GM12892 (cell line): ENCODE results near the gene MAGEB4. TPM values are rescaled to one million over a fixed set of nuclear protein-coding genes. Genes with fewer than 3 reads are reported as not detected.
"Not testable (repeated sequence)": the region's sequence is repeated elsewhere in the genome, so short reads cannot be mapped to it uniquely, and the experiment has no call there.

Experiments used
- DNase-seq: peaks from one replicate; pipeline ENCODE4 v3.0.0; 2011; ENCODE audit not compliant: insufficient read length
- FAIRE-seq: peaks from 2 replicates; lab custom pipeline; 2011; peaks lifted over from hg19 to GRCh38; lab: Jason Lieb, UNC
- POLR2A ChIP-seq: IDR thresholded peaks from 2 replicates; pipeline ENCODE4 v1.6.1; 2011; ENCODE audit warnings: low read depth, low read length, control low read depth
- POLR2AphosphoS5 ChIP-seq: IDR thresholded peaks from 2 replicates; pipeline ENCODE4 v1.6.1; 2011; ENCODE audit warnings: low read depth, low read length, control low read depth
- TAF1 ChIP-seq: IDR thresholded peaks from 2 replicates; pipeline ENCODE4 v1.6.1; 2011; ENCODE audit warnings: low read depth, mild to moderate bottlenecking, control low read depth, low read length, borderline replicate concordance
- polyA plus RNA-seq: library from polyadenylated mRNA; unstranded; fragments of >200 nt; gene quantifications from one replicate; pipeline ENCODE4 v1.2.1, GENCODE V29; 2012; ENCODE audit warnings: missing spikeins, inconsistent platforms; ENCODE audit not compliant: missing spikeins

The MAGEB4 gene, protein sequence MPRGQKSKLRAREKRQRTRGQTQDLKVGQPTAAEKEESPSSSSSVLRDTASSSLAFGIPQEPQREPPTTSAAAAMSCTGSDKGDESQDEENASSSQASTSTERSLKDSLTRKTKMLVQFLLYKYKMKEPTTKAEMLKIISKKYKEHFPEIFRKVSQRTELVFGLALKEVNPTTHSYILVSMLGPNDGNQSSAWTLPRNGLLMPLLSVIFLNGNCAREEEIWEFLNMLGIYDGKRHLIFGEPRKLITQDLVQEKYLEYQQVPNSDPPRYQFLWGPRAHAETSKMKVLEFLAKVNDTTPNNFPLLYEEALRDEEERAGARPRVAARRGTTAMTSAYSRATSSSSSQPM
- not detected for polyA plus RNA-seq

DNA sequence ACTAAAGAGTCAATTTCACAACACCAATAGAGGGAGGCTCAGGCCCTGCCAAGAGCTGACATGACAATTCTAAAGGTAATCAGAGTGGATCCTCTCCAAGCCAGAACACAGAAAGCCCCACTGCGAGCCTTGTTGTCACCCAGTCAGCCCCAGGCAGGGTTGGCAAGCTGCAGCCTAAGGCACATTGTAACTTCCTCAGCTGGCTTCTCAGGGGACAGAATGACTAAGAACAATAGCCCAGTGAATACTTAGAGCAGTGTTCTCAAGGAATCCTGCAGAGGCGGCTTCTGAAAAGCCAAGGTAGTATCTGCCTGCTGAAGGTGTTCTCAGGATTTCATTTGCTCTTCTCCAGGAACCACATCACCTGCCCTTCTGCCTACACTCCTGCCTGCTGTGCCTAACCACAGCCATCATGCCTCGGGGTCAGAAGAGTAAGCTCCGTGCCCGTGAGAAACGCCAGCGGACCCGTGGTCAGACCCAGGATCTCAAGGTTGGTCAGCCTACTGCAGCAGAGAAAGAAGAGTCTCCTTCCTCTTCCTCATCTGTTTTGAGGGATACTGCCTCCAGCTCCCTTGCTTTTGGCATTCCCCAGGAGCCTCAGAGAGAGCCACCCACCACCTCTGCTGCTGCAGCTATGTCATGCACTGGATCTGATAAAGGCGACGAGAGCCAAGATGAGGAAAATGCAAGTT lies at the start of gene MAGEB4:
MAGEB4 (plus strand) TSS at position 277 of the 692 bp plus-strand sequence; CDS start at position 413, 136 bp downstream.
- TF ChIP-seq POLR2AphosphoS5 (no peak), TAF1 (no peak), POLR2A (no peak)
- DNase-seq = no peak
- no peak for FAIRE-seq

DNA sequence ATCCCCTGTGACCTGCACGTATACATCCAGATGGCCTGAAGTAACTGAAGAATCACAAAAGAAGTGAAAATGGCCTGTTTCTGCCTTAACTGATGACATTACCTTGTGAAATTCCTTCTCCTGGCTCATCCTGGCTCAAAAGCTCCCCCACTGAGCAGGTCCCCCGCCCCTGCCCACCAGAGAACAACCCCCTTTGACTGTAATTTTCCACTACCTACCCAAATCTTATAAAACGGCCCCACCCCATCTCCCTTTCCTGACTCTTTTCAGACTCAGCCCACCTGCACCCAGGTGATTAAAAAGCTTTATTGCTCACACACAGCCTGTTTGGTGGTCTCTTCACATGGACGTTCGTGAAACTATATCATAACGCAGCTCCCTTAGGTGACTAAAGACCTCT lies 47.9 kb upstream of the MAGEB4 start:
- not testable (repeated sequence) for DNase-seq, FAIRE-seq

DNA sequence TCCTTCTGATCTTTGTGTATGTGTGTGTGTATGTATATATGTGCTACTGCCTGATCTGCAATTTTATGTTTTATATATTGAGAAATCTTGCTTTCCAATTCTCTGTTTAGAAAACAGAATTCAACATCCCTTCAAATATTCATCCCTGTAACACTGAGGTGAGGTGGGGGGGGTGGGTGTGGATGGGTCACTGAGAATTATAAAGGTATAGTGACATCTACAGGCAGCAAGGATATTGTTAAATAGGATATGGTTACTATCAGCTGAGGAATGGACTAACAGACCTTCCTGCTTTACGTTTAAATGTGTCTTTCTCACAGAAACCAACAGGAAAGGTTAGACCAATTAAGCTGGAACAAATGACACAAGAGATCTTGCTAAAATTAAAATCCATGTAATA lies 45.5 kb upstream of the MAGEB4 start:
- FAIRE-seq = no peak
- TF ChIP-seq TAF1 (no peak), POLR2A (no peak), POLR2AphosphoS5 (no peak)
- no peak for DNase-seq

DNA sequence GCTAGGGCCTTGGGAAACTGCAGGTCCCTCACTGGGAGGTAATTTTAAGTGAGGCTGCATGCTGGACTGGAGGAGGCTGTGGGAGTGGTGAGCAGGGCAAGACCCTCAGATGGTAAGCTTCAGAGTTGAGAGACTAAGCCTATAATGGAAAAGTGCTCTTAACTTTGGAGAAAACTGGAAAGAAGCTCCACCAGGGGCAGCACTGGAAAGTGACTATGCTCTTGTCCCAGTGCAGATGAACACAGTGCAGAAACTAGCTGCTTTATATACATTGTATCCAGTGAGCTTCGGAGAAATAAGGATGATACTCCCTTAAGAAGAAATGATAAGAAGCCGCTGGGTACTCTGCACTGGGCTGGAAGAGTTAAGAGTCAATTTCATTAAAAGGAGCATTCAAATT lies 29.6 kb upstream of the MAGEB4 start:
- FAIRE-seq (no peak), DNase-seq (no peak)
- no peak for TF ChIP-seq POLR2AphosphoS5

DNA sequence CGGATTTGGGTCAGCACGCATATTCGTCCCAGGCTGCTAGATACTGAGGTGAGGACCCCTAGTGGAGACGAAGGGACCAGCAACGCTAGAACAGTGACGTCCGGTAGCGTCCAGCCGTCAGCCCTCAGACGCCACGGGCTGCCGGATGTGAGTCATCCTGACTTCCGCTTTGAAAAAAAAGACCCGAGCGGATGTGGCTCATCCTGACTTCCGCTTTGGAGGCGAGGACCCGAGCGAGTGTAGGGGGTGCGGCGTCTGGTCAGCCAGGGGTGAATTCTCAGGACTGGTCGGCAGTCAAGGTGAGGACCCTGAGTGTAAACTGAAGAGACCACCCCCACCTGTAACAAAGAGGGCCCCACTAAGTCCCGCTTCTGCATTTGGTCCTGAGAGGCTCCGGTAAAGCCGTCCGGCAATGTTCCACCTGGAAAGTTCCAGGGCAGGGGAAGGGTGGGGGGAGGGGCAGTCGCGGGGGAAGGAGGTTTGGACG lies 26.4 kb upstream of the MAGEB4 start, which contains the start of gene MAGEB2:
MAGEB2 (plus strand) TSS at position 207 of the 487 bp plus-strand sequence. CDS start 3,018 bp downstream, outside the sequence.
- TF ChIP-seq POLR2AphosphoS5 (no peak), POLR2A (no peak), TAF1 (no peak)
- no peak for DNase-seq
- FAIRE-seq = no peak

DNA sequence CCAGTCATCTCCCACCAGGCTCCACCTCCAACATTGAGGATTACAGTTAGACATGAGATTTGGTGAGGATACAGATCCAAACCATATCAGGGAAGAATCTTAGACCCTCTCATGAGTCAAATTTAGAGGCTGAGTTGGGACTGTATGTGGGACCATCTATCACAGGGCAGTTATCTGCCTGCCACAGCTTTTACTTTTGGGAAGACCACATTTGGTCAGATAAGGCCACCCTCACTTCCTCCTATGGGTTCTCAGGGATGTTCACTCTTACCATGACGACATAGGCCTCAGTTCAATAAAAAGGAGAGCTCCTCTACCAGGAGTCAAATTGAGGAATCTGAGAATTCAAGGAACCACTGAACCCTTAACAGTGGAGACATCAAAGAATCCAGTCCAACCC lies 24.3 kb upstream of the MAGEB4 start:
- no peak for FAIRE-seq
- DNase-seq = no peak
- TF ChIP-seq POLR2AphosphoS5 (no peak), POLR2A (no peak), TAF1 (no peak)

DNA sequence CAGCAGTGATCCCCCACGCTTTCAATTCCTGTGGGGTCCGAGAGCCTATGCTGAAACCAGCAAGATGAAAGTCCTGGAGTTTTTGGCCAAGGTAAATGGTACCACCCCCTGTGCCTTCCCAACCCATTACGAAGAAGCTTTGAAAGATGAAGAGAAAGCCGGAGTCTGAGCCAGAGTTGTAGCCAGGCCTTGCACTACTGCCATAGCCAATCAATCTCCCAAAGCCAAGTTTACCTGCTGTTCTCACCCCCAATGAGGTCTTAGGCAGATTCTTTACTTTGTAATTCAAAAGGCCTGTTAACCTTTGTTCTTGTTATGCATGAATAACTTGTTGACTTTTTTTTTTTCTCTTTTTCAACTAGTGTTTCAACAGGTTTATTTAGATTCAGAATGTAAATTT lies 22.4 kb upstream of the MAGEB4 start:
- no peak for TF ChIP-seq TAF1
- TF ChIP-seq POLR2AphosphoS5 = no peak
- no peak for TF ChIP-seq POLR2A
- DNase-seq (no peak), FAIRE-seq (no peak)

DNA sequence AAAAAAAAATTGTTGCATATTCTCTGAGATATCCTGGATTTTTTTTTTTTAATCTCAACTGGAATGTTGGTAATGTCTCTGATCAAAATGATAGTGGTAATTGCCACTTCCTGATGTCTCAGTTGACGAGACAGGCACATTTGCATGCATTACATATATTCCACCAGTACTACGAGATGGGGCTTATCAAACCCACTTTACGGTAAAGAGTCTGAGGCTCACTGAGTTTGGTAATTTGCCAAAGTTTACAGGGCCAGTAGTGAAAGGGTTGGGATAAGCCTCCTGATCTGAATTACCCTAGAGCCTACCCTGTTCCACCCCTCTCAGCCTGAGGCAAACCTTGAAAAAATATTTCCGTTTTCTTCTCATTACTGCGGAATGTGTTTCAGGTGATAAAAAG lies 21.1 kb upstream of the MAGEB4 start:
- FAIRE-seq = no peak
- DNase-seq = no peak
- TF ChIP-seq POLR2AphosphoS5 (no peak), TAF1 (no peak), POLR2A (no peak)

DNA sequence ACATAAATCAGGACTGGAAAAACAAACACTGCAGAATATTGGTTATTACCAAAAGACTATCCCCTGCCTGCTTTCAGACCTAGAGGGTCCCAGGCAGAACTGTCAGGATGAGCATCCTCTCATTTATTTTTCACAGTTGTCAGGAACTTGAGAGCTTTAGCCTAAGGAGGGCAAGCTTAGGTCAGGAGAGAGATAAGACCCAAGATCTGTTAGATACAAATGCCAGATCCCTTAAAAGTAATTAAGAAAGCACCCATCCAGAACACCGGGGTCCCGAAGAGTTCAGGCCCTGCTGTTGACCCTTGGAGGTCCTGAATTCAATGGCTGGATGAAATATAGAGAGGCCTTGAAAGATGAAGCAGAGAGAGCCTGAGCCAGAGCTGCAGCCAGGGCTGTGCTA lies 17.3 kb upstream of the MAGEB4 start:
- DNase-seq (no peak), FAIRE-seq (no peak)
- no peak for TF ChIP-seq POLR2A

DNA sequence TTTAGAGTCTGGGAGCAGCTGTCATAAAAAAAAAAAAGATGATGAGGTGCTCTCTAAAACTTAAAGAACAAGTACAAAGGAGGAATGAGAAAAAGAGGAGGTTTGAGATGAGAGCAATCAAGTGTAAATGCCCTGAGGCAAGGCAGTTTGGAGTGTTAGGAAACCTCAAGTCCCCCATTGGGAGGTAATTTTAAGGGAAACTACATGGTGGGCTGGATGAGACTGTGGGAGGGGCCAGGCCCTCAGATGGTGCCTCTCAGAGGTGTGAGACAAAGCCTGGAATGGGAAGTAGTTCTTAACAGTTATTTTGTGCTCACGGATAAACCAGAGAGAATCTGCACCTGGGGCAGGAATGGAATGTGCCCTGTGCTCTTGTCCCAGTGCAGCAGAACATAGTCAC lies 13.3 kb upstream of the MAGEB4 start:
- DNase-seq (no peak), FAIRE-seq (no peak)
- no peak for TF ChIP-seq POLR2A
- TF ChIP-seq TAF1 = no peak

DNA sequence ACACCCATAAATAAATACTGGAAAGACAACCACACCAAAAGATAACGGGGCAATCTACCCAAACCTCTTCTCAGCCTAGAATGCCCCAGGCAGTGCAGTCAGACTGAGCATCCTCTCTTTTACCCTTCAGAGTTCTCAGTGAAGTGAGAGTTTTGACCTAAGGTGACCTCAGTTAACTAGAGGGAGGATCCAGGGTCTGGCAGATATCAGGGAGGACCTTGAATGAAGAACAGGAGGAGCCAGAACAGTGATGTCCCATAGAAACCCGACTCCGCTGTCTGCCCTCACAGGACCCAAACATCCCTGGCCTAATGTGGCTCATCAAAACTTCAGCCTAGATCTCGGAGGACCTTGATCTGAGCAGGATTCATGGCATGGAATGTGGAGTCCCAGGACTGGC lies 11.4 kb upstream of the MAGEB4 start, which contains the start of gene MAGEB3:
MAGEB3 (plus strand) TSS at position 263 of the 400 bp plus-strand sequence. CDS start 5,268 bp downstream, outside the sequence.
- TF ChIP-seq POLR2AphosphoS5 (no peak), POLR2A (no peak), TAF1 (no peak)
- FAIRE-seq (no peak), DNase-seq (no peak)

DNA sequence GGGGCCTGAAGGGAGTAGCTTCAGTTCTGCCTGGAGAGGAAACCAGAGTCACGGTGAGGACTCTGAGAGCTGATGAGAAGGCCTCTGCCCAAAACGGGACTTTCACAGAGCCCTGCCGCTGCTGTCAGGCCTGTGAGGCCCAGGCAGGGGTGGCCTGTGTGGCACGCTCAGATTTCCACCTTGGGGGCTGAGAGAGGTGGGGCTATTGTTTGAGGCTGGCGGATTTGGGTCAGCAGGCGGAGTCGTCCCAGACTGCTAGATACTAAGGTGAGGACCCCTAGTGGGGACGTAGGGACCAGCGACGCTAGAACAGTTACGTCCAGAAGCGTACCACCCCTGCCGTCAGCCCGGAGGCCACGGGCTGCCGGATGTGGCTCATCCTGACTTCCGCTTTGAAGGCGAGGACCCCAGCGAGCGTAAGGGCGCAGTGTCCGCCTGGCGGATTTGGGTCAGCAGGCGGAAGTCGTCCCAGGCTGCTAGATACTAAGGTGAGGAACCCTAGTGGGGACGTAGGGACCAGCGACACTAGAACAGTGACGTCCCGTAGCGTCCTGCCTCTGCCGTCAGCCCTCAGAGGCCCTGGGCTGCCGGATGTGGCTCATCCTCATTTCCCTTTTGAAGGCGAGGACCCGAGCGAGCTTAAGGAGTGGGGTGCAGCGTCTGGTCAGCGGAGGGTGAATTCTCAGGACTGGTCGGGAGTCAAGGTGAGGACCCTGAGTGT lies 5.1 kb downstream of the MAGEB4 start, which contains the start of gene MAGEB1:
MAGEB1 (plus strand) TSS at position 378 of the 721 bp plus-strand sequence. CDS start 3,348 bp downstream, outside the sequence.
- FAIRE-seq = no peak
- TF ChIP-seq POLR2AphosphoS5 (no peak), TAF1 (no peak), POLR2A (no peak)
- no peak for DNase-seq
